GM12878 (cell line): ENCODE results near the gene MYO1D. TPM values are rescaled to one million over a fixed set of nuclear protein-coding genes. Genes with fewer than 3 reads are reported as not detected.

ENCODE experiments used
- ATAC-seq: fragments of 200-7000 bp; cut with Tn5 transposase; 3 replicates; pipeline ENCODE4 v1.9.1; 2020; ENCODE audit warnings: mild to moderate bottlenecking, moderate library complexity
- BruUV-seq: library from RNA; stranded (reverse); fragments of 400-500 nt; replicated peaks from 2 replicates; lab custom pipeline; 2021; lab: Mats Ljungman, UMichigan
- CTCF ChIA-PET: fragments of 300-600 bp; sonication (Branson Sonifier 250); formaldehyde crosslinking; extraction: SDS; loops from one replicate; lab custom pipeline; 2021; ENCODE audit warnings: inconsistent platforms; lab: Yijun Ruan, JAX
- POLR2A ChIA-PET: fragments of 350-600 bp; formaldehyde crosslinking; extraction: SDS; loops from one replicate; lab custom pipeline; 2021; ENCODE audit warnings: inconsistent platforms; lab: Charles Lee
- RAD21 ChIA-PET: fragments of 300-600 bp; sonication (Branson Sonifier 250); formaldehyde crosslinking; loops from one replicate; lab custom pipeline; 2023; ENCODE audit warnings: antibody characterized with exemption; ENCODE audit not compliant: unreplicated experiment; lab: Charles Lee
- SMC1A ChIA-PET: fragments of 300-600 bp; sonication (Branson Sonifier 250); formaldehyde crosslinking; loops from one replicate; lab custom pipeline; 2023; ENCODE audit not compliant: unreplicated experiment, uncharacterized antibody; lab: Charles Lee
- DNase-seq: peaks from one replicate; pipeline ENCODE4 v3.0.0-alpha.2; 2011; ENCODE audit warnings: low read depth, low spot score
- FAIRE-seq: peaks from 3 replicates; lab custom pipeline; 2011; peaks lifted over from hg19 to GRCh38; lab: Jason Lieb, UNC
- H2AFZ ChIP-seq: 2 replicates; pipeline ENCODE4 v1.6.0; 2011; ENCODE audit warnings: low read depth, low read length, control low read depth; ENCODE audit not compliant: control insufficient read depth
- H3K27ac ChIP-seq: 2 replicates; pipeline ENCODE4 v1.5.1; 2011; ENCODE audit warnings: control low read depth; ENCODE audit not compliant: control insufficient read depth, insufficient read depth
- H3K27me3 ChIP-seq, 2 experiments: replicated peaks in 1 of 2; 2 replicates each; pipeline versions ENCODE4 v1.6.0 to v1.6.1; 2011; ENCODE audit warnings: low read length in 1 of 2; ENCODE audit not compliant: control insufficient read depth in 2 of 2, insufficient read depth in 2 of 2
- H3K36me3 ChIP-seq, 2 experiments: 2 replicates each; pipeline ENCODE4 v1.5.1; 2011; ENCODE audit warnings: low read length in 1 of 2; ENCODE audit not compliant: control insufficient read depth in 2 of 2, insufficient read depth in 2 of 2
- H3K4me1 ChIP-seq: 2 replicates; pipeline ENCODE4 v1.6.1; 2011; ENCODE audit warnings: mild to moderate bottlenecking, low read length, moderate library complexity, mixed read lengths; ENCODE audit not compliant: control insufficient read depth, insufficient read depth
- H3K4me2 ChIP-seq: 2 replicates; pipeline ENCODE4 v1.6.0; 2011; ENCODE audit warnings: control low read depth; ENCODE audit not compliant: control insufficient read depth, insufficient read depth
- H3K4me3 ChIP-seq: fragments of 200-600 bp; sonication (generic); 2 replicates; pipeline ENCODE4 v1.5.1; 2016
- H3K79me2 ChIP-seq: 2 replicates; pipeline ENCODE4 v1.6.0; 2011; ENCODE audit warnings: low read length; ENCODE audit not compliant: control insufficient read depth, insufficient read depth
- H3K9ac ChIP-seq: 2 replicates; pipeline ENCODE4 v1.8.0; 2011; ENCODE audit warnings: low read length, control low read depth, mixed read lengths; ENCODE audit not compliant: control insufficient read depth, insufficient read depth
- H3K9me3 ChIP-seq: replicated peaks from 3 replicates; pipeline ENCODE4 v1.5.1; 2011; ENCODE audit warnings: mild to moderate bottlenecking, low read length; ENCODE audit not compliant: control insufficient read depth, insufficient read depth
- H4K20me1 ChIP-seq: 2 replicates; pipeline ENCODE4 v1.6.0; 2011; ENCODE audit not compliant: control insufficient read depth, insufficient read depth
- ATF7 ChIP-seq: fragments of 450-650 bp; IDR thresholded peaks from 2 replicates; pipeline ENCODE4 v1.6.1; 2016; ENCODE audit warnings: low read depth, mild to moderate bottlenecking
- BHLHE40 ChIP-seq, 2 experiments: fragments of 450-650 bp in 1 of 2; IDR thresholded peaks; 2 replicates each; pipeline ENCODE4 v1.6.1; 2011 to 2017; ENCODE audit warnings: low read depth in 2 of 2, borderline replicate concordance in 1 of 2, improper control_type of control experiment in 1 of 2, low read length in 1 of 2, mild to moderate bottlenecking in 1 of 2
- CREM ChIP-seq: IDR thresholded peaks from 2 replicates; pipeline ENCODE4 v1.6.1; 2014; ENCODE audit warnings: antibody characterized with exemption, low read depth
- CTCF ChIP-seq, 3 experiments: IDR thresholded peaks in 2 of 3; conservative IDR thresholded peaks in 1 of 3; 2 replicates each; pipeline ENCODE4 v1.5.1; 2011; ENCODE audit warnings: low read depth in 3 of 3, low read length in 3 of 3, mild to moderate bottlenecking in 3 of 3, control low read depth in 2 of 3, moderate library complexity in 2 of 3, inconsistent platforms in 1 of 3, mixed read lengths in 1 of 3; ENCODE audit not compliant: control insufficient read depth in 2 of 3, insufficient read depth in 1 of 3; ENCODE audit errors: extremely low read depth in 1 of 3
- EED ChIP-seq: sonication (generic); IDR thresholded peaks from 2 replicates; pipeline ENCODE4 v1.6.1; 2016; ENCODE audit warnings: antibody characterized with exemption, low read depth
- GABPA ChIP-seq: IDR thresholded peaks from 2 replicates; pipeline ENCODE4 v1.6.1; 2014; ENCODE audit warnings: antibody characterized with exemption, low read depth, mild to moderate bottlenecking, inconsistent platforms
- GATAD2B ChIP-seq: fragments of 450-650 bp; conservative IDR thresholded peaks from 2 replicates; pipeline ENCODE4 v1.6.1; 2017; ENCODE audit warnings: low read depth, mild to moderate bottlenecking, moderate library complexity
- HDAC2 ChIP-seq: fragments of 200-600 bp; sonication (generic); IDR thresholded peaks from 2 replicates; pipeline ENCODE4 v1.6.1; 2017
- HDAC6 ChIP-seq: fragments of 200-600 bp; sonication (generic); IDR thresholded peaks from one replicate; pipeline ENCODE4 v1.8.0; 2017; ENCODE audit warnings: antibody characterized with exemption; ENCODE audit not compliant: unreplicated experiment
- IRF3 ChIP-seq: fragments of 450-650 bp; IDR thresholded peaks from 2 replicates; pipeline ENCODE4 v1.6.1; 2014; ENCODE audit warnings: mild to moderate bottlenecking
- KLF5 ChIP-seq: fragments of 450-650 bp; IDR thresholded peaks from 2 replicates; pipeline ENCODE4 v1.6.1; 2014; ENCODE audit warnings: mild to moderate bottlenecking; ENCODE audit not compliant: partially characterized antibody
- MTA3 ChIP-seq: IDR thresholded peaks from 2 replicates; pipeline ENCODE4 v1.6.1; 2012; ENCODE audit warnings: low read length, inconsistent platforms, borderline replicate concordance
- MYB ChIP-seq: fragments of 150-350 bp; IDR thresholded peaks from 2 replicates; pipeline ENCODE4 v1.6.1; 2014; ENCODE audit warnings: mild to moderate bottlenecking, low read depth, low read length, borderline replicate concordance
- NKRF ChIP-seq: fragments of 450-650 bp; conservative IDR thresholded peaks from 2 replicates; pipeline ENCODE4 v1.6.1; 2017; ENCODE audit warnings: mild to moderate bottlenecking, moderate library complexity
- NR2F1 ChIP-seq: fragments of 450-650 bp; conservative IDR thresholded peaks from 2 replicates; pipeline ENCODE4 v1.6.1; 2017; ENCODE audit warnings: mild to moderate bottlenecking
- SMARCA5 ChIP-seq: fragments of 450-650 bp; IDR thresholded peaks from 2 replicates; pipeline ENCODE4 v1.6.1; 2017; ENCODE audit warnings: mild to moderate bottlenecking
- TBL1XR1 ChIP-seq: IDR thresholded peaks from 2 replicates; pipeline ENCODE4 v1.6.1; 2012; ENCODE audit warnings: low read depth, low read length, improper control_type of control experiment
- WRNIP1 ChIP-seq: IDR thresholded peaks from 2 replicates; pipeline ENCODE4 v1.6.1; 2011; ENCODE audit warnings: low read depth, low read length, improper control_type of control experiment, borderline replicate concordance
- WGBS: methylation state at CpG from one replicate; pipeline ENCODE4 v1.1.6; 2016; ENCODE audit warnings: low lambda C conversion rate; ENCODE audit not compliant: insufficient replicate concordance, insufficient coverage; ENCODE audit errors: missing lambda C conversion rate; 5-methylcytosine and 5-hydroxymethylcytosine counted together
- in situ Hi-C: fragments of 300-500 bp; cut with MboI; formaldehyde crosslinking; loops from 9 replicates; pipeline ENCODE4 v1.14.3; 2018; ENCODE audit warnings: mixed read lengths
- intact Hi-C: fragments of 100-400 bp; cut with micrococcal nuclease; formaldehyde crosslinking; loops from one replicate; pipeline ENCODE4 v1.14.2; 2022; ENCODE audit not compliant: unreplicated experiment
- polyA plus RNA-seq, 11 experiments: library from polyadenylated mRNA; depleted of rRNA in 4 of 11; unstranded in 6 of 11; stranded (reverse) in 5 of 11; fragments of >200 nt; fragmentation: Nextera tagmentation in 4 of 11; fragmentation: Illumina TruSeq in 1 of 11; extraction: Ambion mirVana in 4 of 11; extraction: Trizol in 1 of 11; gene quantifications; 1 replicate in 1 of 11; 2 replicates in 10 of 11; pipeline versions ENCODE4 v1.2.1 to v1.2.3, GENCODE V29; 2011 to 2016; ENCODE audit warnings: inconsistent platforms in 2 of 11, missing spikeins in 2 of 11, low read depth in 1 of 11
- total RNA-seq, 4 experiments: library from RNA; depleted of rRNA in 3 of 4; stranded (reverse); fragments of >200 nt in 3 of 4; fragmentation: Illumina TruSeq in 1 of 4; extraction: Trizol in 1 of 4; gene quantifications; 2 replicates each; pipeline versions ENCODE4 v1.2.1 to v1.2.3, GENCODE V29; 2013 to 2021

Gene MYO1D
- total and polyA plus RNA-seq, 10 of the 15 experiments (the other 5 are each of a cell fraction or from before 2014, with no cell fraction given), result 1.8 to 37.7 (median 25.4) TPM

- Histone ChIP-seq H4K20me1 (no peaks in the 10 kb centered on the region), H2AFZ (no peak overlapping the region), H3K27me3 (no peaks in the 10 kb centered on the region), H3K4me3 (no peak overlapping the region), H3K4me1 (no peaks in the 10 kb centered on the region)
- FAIRE-seq, result no peak
- WGBS, result 65% methylated on average over 3 of the region's 3 CpGs
- CTCF ChIA-PET, result interaction anchor here (0.7 to 1.1 kb wide), 2 partner anchors 51 to 255 kb away, joined by 3 to 5 read pairs; no protein-coding TSS in a partner anchor
- POLR2A ChIA-PET, result no interaction called here
- intact Hi-C loops, result no loop called here
- TF ChIP-seq HDAC6, result no peak
- TF ChIP-seq SMARCA5, result no peak
- TF ChIP-seq KLF5, result no peak
- TF ChIP-seq CREM, result no peak
- TF ChIP-seq TBL1XR1, result no peak
- no peak for TF ChIP-seq MTA3
- no peak for TF ChIP-seq NKRF
- TF ChIP-seq NR2F1, result no peak
- TF ChIP-seq IRF3, result no peak
- TF ChIP-seq BHLHE40 (IDR thresholded peaks at IDR 0.05; ENCODE audit: borderline replicate concordance in 1 of 2, low read depth in 2 of 2, low read length in 1 of 2), result no peak
- no peak for TF ChIP-seq CTCF (IDR thresholded peaks at IDR 0.05 in 2 of 3, conservative IDR thresholded peaks at IDR 0.05 in 1 of 3; ENCODE audit: control insufficient read depth in 2 of 3, extremely low read depth in 1 of 3, insufficient read depth in 1 of 3, low read depth in 3 of 3, low read length in 3 of 3)
- no peak for TF ChIP-seq EED
- TF ChIP-seq ATF7, result no peak
- no peak for TF ChIP-seq HDAC2
- no peak for TF ChIP-seq GABPA
- TF ChIP-seq MYB, result no peak
- no peak for TF ChIP-seq WRNIP1
- TF ChIP-seq GATAD2B, result no peak
- TF ChIP-seq, all 136 proteins: peak for 0
- H3K36me3 ChIP-seq, result peaks cover 2 to 7% of the 10 kb centered on the region in 2 experiments; a peak in 3 of 4 replicates
- H3K79me2 ChIP-seq, result no peaks in the 10 kb centered on the region
- no peak overlapping the region for H3K4me2 ChIP-seq
- DNase-seq (no peak), ATAC-seq (no peak)
- H3K9ac ChIP-seq, result no peak overlapping the region
- in situ Hi-C loops, result no loop called here
- RAD21 ChIA-PET, result no interaction called here
- no peak overlapping the region for H3K27ac ChIP-seq
- SMC1A ChIA-PET, result no interaction called here
- H3K9me3 ChIP-seq, result peaks cover 8% of the 10 kb centered on the region
- no TSS peak for BruUV-seq
Measured at GRCh38 chr17:32654324-32654723, 222.6 kb downstream of the MYO1D start.
